Transverse colon (tissue), 3 donors: ENCODE measurements around the gene TRMT1.

Experiments used
- CTCF ChIP-seq, 5 experiments: fragments of 200-600 bp in 3 of 5; fragments of 450-650 bp in 2 of 5; sonication (generic) in 3 of 5; IDR thresholded peaks; 1 replicate in 2 of 5; 2 replicates in 3 of 5; pipeline ENCODE4 v1.5.1; 2016 to 2017; ENCODE audit warnings: antibody characterized with exemption in 5 of 5, inconsistent platforms in 3 of 5, mild to moderate bottlenecking in 2 of 5, moderate library complexity in 1 of 5
- EP300 ChIP-seq: sonication (generic); formaldehyde crosslinking; IDR thresholded peaks from one replicate; pipeline ENCODE4 v1.6.1; 2017; ENCODE audit warnings: antibody characterized with exemption, low read depth
- POLR2A ChIP-seq: fragments of 450-650 bp; IDR thresholded peaks from one replicate; pipeline ENCODE4 v1.6.1; 2016; ENCODE audit warnings: antibody characterized with exemption, mild to moderate bottlenecking, moderate library complexity

GRCh38 chr19:13120031-13120430 lies 3.5 kb upstream of the TRMT1 start:
- TF ChIP-seq CTCF (IDR thresholded peaks at IDR 0.05) (no peak), POLR2A (no peak), EP300 (no peak)
